Thyroid gland (tissue), 4 donors: Measurements from ENCODE around the gene ANG.

Experiments
- CTCF ChIP-seq, 6 experiments: fragments of 200-600 bp in 3 of 6; fragments of 450-650 bp in 3 of 6; sonication (generic) in 3 of 6; IDR thresholded peaks; one replicate each; pipeline ENCODE4 v1.5.1; 2016 to 2019; ENCODE audit warnings: antibody characterized with exemption in 6 of 6, mild to moderate bottlenecking in 2 of 6, inconsistent platforms in 1 of 6, moderate library complexity in 1 of 6
- POLR2A ChIP-seq, 2 donors: fragments of 450-650 bp; IDR thresholded peaks; one replicate each; pipeline ENCODE4 v1.6.1; 2017; ENCODE audit warnings: antibody characterized with exemption in 2 of 2, mild to moderate bottlenecking in 2 of 2, moderate library complexity in 1 of 2

GRCh38 chr14:20722016-20722415 is 33.5 kb downstream of the ANG start:
- TF ChIP-seq CTCF (IDR thresholded peaks at IDR 0.05) (no peak), POLR2A (IDR thresholded peaks at IDR 0.05) (no peak)
